Activated naive CD8-positive, alpha-beta T cell treated with anti-CD3 and anti-CD28 coated beads for 36 hours (primary cell): ENCODE measurements around the gene SLC36A3. TPM values are rescaled to one million over a fixed set of nuclear protein-coding genes. Genes with fewer than 3 reads are reported as not detected.

Source experiments
- DNase-seq: peaks from one replicate; pipeline ENCODE4 v3.0.0; 2021
- H3K27ac Mint-ChIP-seq: one replicate; pipeline ENCODE4 v1.8.0; 2022; ENCODE audit warnings: mild to moderate bottlenecking, moderate library complexity, mixed read lengths
- H3K27me3 Mint-ChIP-seq: one replicate; pipeline ENCODE4 v1.8.0; 2022; ENCODE audit warnings: mild to moderate bottlenecking, mixed read lengths
- H3K36me3 Mint-ChIP-seq: one replicate; pipeline ENCODE4 v1.8.0; 2021; ENCODE audit warnings: mild to moderate bottlenecking, mixed read lengths
- H3K4me1 Mint-ChIP-seq: one replicate; pipeline ENCODE4 v1.8.0; 2021; ENCODE audit warnings: mixed read lengths
- H3K4me3 Mint-ChIP-seq: one replicate; pipeline ENCODE4 v1.8.0; 2022; ENCODE audit warnings: mild to moderate bottlenecking, moderate library complexity, mixed read lengths
- H3K9me3 Mint-ChIP-seq: one replicate; pipeline ENCODE4 v1.8.0; 2022; ENCODE audit warnings: mixed read lengths
- total RNA-seq, 2 experiments: library from RNA; stranded (reverse); gene quantifications; one replicate each; pipeline ENCODE4 v1.2.3, GENCODE V29; 2021

Gene SLC36A3
- not detected for total RNA-seq

DNA sequence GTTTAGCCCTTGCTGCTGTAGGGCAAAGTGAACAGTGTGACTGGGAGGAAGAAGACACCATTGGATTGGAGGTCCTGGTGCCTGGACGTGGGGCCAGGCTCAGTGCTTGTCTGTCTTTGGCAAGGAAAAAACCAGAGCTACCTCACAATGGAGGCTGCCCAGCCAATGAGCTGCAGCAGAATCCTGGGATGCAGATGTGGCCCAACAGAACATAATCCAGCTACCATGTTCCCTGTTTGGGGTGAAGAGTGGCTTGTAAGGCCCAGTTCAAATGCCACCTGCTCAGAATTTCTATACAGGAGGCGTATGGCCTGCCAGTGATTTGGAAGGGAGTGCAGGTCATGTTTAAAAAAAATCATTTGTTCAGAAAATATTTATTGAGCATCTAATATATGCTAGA, at the start of gene SLC36A3:
Gene SLC36A3 (minus strand): TSS at position 101 of the 400 bp plus-strand sequence. CDS start 412 bp downstream, outside the sequence.
- DNase-seq, result no peak
- Mint-ChIP-seq H3K9me3 (no peaks in the 10 kb centered on the region), H3K27ac (no peak within 1 kb of the TSS), H3K27me3 (peaks cover 19% of the 10 kb centered on the region), H3K36me3 (no peaks in the 10 kb centered on the region), H3K4me1 (no peaks in the 10 kb centered on the region), H3K4me3 (no peak within 1 kb of the TSS)

- Mint-ChIP-seq H3K4me1 (no peaks in the 10 kb centered on the region), H3K27me3 (peaks cover 12% of the 10 kb centered on the region), H3K36me3 (no peaks in the 10 kb centered on the region), H3K27ac (no peak overlapping the region), H3K9me3 (no peaks in the 10 kb centered on the region), H3K4me3 (no peak overlapping the region)
- no peak for DNase-seq
Measured at GRCh38 chr5:151351671-151352070, 48.1 kb upstream of the SLC36A3 start.

- Mint-ChIP-seq H3K4me1 (no peaks in the 10 kb centered on the region), H3K36me3 (no peaks in the 10 kb centered on the region), H3K27ac (no peak overlapping the region), H3K4me3 (no peak overlapping the region), H3K9me3 (no peaks in the 10 kb centered on the region), H3K27me3 (peaks cover 30% of the 10 kb centered on the region)
- DNase-seq, result no peak
Measured at GRCh38 chr5:151348789-151349188, 45.2 kb upstream of the SLC36A3 start.

- Mint-ChIP-seq H3K4me3 (no peak within 1 kb of the TSS), H3K4me1 (no peaks in the 10 kb centered on the region), H3K27me3 (peaks cover 35% of the 10 kb centered on the region), H3K9me3 (no peaks in the 10 kb centered on the region), H3K27ac (no peak within 1 kb of the TSS), H3K36me3 (no peaks in the 10 kb centered on the region)
- no peak for DNase-seq
Measured at GRCh38 chr5:151347369-151347768, 43.8 kb upstream of the SLC36A3 start, which contains the start of gene SLC36A2. Gene SLC36A2, minus strand, starts transcription at chr5:151347559. Its CDS starts 99 bp downstream, at chr5:151347460.

- no peak overlapping the region for H3K4me3 Mint-ChIP-seq
- no peaks in the 10 kb centered on the region for H3K9me3 Mint-ChIP-seq
- H3K36me3 Mint-ChIP-seq, result no peaks in the 10 kb centered on the region
- H3K27me3 Mint-ChIP-seq, result peaks cover 39% of the 10 kb centered on the region
- H3K27ac Mint-ChIP-seq, result no peak overlapping the region
- no peak for DNase-seq
- no peaks in the 10 kb centered on the region for H3K4me1 Mint-ChIP-seq
Measured at GRCh38 chr5:151345808-151346478, 42.4 kb upstream of the SLC36A3 start.

DNA sequence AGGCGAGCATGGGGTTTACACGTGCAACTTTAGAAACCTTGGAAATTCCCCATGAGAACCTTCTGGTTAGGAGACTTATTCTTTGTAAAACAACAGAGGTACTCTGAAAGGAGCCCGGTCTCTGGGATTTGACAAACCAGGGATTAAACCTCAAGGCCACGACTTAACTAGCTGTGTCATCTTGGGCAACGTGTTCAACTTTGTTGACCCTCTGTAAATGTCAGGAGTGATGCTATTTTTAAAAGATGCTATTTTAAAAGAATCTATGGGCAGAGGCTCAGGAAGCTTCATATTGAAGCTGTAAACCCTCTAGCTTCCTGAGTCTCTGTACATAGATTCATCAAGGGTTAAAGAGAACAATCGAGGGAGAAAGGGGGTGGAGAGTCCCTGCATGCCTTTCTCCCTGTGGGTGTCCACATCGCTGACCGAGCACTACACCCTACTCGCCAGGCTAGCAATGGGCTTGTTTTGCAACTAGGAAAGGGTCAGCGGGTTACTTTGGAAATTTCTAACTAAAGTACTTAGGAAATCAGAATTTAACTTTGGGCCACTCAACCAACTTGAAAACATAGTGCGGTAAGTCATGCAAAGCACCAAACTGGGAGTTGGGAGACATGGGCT, 41.7 kb upstream of the SLC36A3 start:
- Mint-ChIP-seq H3K4me3 (no peak overlapping the region), H3K4me1 (no peaks in the 10 kb centered on the region), H3K9me3 (no peaks in the 10 kb centered on the region), H3K27ac (no peak overlapping the region), H3K27me3 (peaks cover 42% of the 10 kb centered on the region), H3K36me3 (no peaks in the 10 kb centered on the region)
- DNase-seq, result no peak

- no peaks in the 10 kb centered on the region for H3K9me3 Mint-ChIP-seq
- H3K4me3 Mint-ChIP-seq, result no peak overlapping the region
- H3K4me1 Mint-ChIP-seq, result no peaks in the 10 kb centered on the region
- no peaks in the 10 kb centered on the region for H3K36me3 Mint-ChIP-seq
- DNase-seq, result no peak
- peaks cover 48% of the 10 kb centered on the region for H3K27me3 Mint-ChIP-seq
- H3K27ac Mint-ChIP-seq, result no peak overlapping the region
Measured at GRCh38 chr5:151344088-151344487, 40.5 kb upstream of the SLC36A3 start.

GRCh38 chr5:151340004-151340403, 36.4 kb upstream of the SLC36A3 start:
- H3K4me3 Mint-ChIP-seq, result no peak overlapping the region
- no peak for DNase-seq
- H3K36me3 Mint-ChIP-seq, result no peaks in the 10 kb centered on the region
- H3K27ac Mint-ChIP-seq, result no peak overlapping the region
- H3K4me1 Mint-ChIP-seq, result no peaks in the 10 kb centered on the region
- no peaks in the 10 kb centered on the region for H3K9me3 Mint-ChIP-seq
- peaks cover 39% of the 10 kb centered on the region for H3K27me3 Mint-ChIP-seq

DNA sequence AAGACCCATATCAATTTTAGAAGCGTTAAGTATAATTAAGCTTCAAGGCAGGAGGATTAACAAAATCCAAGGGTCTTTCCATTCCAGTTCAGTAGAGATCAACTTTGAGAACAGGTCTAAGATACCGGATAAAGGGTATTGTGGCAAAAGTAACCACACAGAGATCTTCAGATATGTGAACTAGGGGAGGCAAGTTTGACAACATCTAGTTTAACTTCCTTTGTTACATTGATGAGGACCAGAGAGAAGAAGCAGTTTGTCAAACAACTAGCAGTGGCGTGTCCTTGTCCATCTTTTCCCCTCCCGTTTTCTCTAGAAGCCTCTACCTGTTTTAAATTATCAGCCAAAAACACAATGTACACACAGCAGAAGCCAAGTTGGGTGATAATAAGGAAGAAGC, 35.2 kb upstream of the SLC36A3 start:
- peaks cover 31% of the 10 kb centered on the region for H3K27me3 Mint-ChIP-seq
- H3K4me3 Mint-ChIP-seq, result no peak overlapping the region
- no peak overlapping the region for H3K27ac Mint-ChIP-seq
- DNase-seq, result no peak
- no peaks in the 10 kb centered on the region for H3K9me3 Mint-ChIP-seq
- H3K36me3 Mint-ChIP-seq, result no peaks in the 10 kb centered on the region
- no peaks in the 10 kb centered on the region for H3K4me1 Mint-ChIP-seq

DNA sequence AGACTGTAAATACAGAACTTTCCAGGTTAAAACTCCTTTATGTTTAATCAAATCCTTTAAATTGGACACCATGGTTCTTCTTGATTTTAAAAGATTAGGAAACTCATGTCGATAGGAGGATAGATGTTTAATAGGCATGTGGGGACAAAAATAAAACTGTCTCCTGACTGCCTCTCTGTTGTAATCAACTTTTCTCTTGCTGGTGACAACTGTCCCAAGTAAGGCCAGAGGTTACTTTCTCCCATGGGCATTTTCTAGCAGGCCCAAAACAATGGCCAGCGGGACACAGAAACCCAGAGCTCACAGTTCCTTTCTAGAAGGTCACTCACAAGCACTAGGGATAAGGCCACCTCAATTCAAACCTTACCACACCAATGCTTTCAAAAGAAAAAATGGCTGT, 29.3 kb upstream of the SLC36A3 start:
- no peaks in the 10 kb centered on the region for H3K36me3 Mint-ChIP-seq
- no peak for DNase-seq
- H3K27ac Mint-ChIP-seq, result no peak overlapping the region
- no peak overlapping the region for H3K4me3 Mint-ChIP-seq
- H3K27me3 Mint-ChIP-seq, result peaks cover 6% of the 10 kb centered on the region
- peaks cover 2% of the 10 kb centered on the region for H3K4me1 Mint-ChIP-seq
- no peaks in the 10 kb centered on the region for H3K9me3 Mint-ChIP-seq

DNA sequence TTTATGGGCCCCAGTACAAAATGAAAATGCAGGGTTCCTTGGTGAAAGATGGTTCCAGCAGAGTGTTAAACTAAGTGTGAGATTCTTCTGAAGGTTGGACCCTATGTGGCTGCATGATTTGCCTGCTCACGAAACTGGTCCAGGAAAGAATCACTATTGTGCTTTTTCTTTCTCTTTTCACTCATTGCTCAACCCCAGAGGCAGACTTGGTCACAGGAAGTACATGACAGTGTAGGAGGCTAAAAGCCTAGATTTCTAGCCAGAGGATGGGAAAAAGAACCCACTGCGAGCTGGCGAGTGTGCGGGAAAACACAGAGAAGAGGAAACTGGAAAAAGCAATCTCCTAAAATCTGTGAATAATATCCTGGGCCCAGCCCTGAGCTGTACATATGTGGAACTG, 25.2 kb upstream of the SLC36A3 start:
- no peaks in the 10 kb centered on the region for H3K36me3 Mint-ChIP-seq
- peaks cover 7% of the 10 kb centered on the region for H3K27me3 Mint-ChIP-seq
- peaks cover 2% of the 10 kb centered on the region for H3K4me1 Mint-ChIP-seq
- DNase-seq, result no peak
- no peaks in the 10 kb centered on the region for H3K9me3 Mint-ChIP-seq
- no peak overlapping the region for H3K4me3 Mint-ChIP-seq
- H3K27ac Mint-ChIP-seq, result no peak overlapping the region

GRCh38 chr5:151327585-151327984, 24.0 kb upstream of the SLC36A3 start:
- DNase-seq, result no peak
- Mint-ChIP-seq H3K36me3 (no peaks in the 10 kb centered on the region), H3K27me3 (peaks cover 11% of the 10 kb centered on the region), H3K9me3 (no peaks in the 10 kb centered on the region), H3K4me1 (peaks cover 2% of the 10 kb centered on the region), H3K4me3 (no peak overlapping the region), H3K27ac (no peak overlapping the region)

DNA sequence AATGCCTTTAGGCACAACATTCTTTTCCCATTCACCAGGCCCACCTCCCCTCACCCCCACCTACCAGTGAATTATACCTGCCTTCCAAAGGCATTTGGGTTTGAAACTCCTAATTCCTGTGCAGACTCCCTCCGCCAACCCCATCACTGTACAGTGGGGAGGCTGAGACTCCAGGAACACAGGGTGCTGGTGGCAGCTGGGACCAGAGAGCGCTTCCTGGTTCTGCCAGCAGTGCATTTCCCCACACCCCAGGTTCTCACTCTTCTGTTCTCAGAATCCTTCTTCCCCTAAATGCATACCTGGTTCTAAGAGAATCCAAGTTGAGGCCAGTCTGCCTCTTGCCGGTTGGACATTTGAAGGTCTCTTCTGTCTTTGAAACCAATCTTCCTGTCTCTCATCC, 22.7 kb upstream of the SLC36A3 start:
- no peak for DNase-seq
- H3K9me3 Mint-ChIP-seq, result no peaks in the 10 kb centered on the region
- no peaks in the 10 kb centered on the region for H3K36me3 Mint-ChIP-seq
- peaks cover 2% of the 10 kb centered on the region for H3K4me1 Mint-ChIP-seq
- peaks cover 11% of the 10 kb centered on the region for H3K27me3 Mint-ChIP-seq
- H3K4me3 Mint-ChIP-seq, result no peak overlapping the region
- H3K27ac Mint-ChIP-seq, result no peak overlapping the region

DNA sequence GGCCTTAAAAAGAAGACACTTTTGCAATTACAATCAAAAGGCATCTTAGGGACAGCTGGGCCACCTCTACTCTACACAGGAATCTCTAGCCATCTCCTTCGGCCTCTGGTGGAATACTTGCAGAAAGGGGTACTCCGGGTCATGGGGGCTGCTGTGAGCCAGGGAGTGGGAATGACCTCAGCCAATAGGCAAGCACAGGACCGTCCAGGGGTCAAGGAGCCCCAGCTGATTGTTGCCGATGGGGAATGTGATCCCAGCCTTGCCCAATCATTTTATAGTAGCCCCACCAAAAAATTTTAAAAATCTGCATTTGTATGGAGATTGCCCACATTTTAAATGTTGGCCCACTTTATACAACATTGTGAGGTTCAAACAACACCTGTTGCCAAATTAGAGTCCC, 16.9 kb upstream of the SLC36A3 start:
- Mint-ChIP-seq H3K4me3 (no peak overlapping the region), H3K4me1 (no peaks in the 10 kb centered on the region), H3K9me3 (no peaks in the 10 kb centered on the region), H3K36me3 (no peaks in the 10 kb centered on the region), H3K27me3 (peaks cover 11% of the 10 kb centered on the region), H3K27ac (no peak overlapping the region)
- no peak for DNase-seq

GRCh38 chr5:151318850-151319732, 15.5 kb upstream of the SLC36A3 start:
- Mint-ChIP-seq H3K36me3 (no peaks in the 10 kb centered on the region), H3K4me3 (no peak overlapping the region), H3K9me3 (no peaks in the 10 kb centered on the region), H3K27me3 (peaks cover 14% of the 10 kb centered on the region), H3K27ac (no peak overlapping the region), H3K4me1 (no peaks in the 10 kb centered on the region)
- no peak for DNase-seq
